Occipital lobe (tissue), 2 donors: ENCODE data around the gene NOL6. TPM values are rescaled to one million over a fixed set of nuclear protein-coding genes. Genes with fewer than 3 reads are reported as not detected.
"Not testable (repeated sequence)": the region's sequence is repeated elsewhere in the genome, so short reads cannot be mapped to it uniquely, and the experiment has no call there.

Source experiments
- DNase-seq: peaks from one replicate; lab custom pipeline; 2025; lab: John Stamatoyannopoulos, UW
- total RNA-seq: library from RNA; depleted of rRNA; stranded (reverse); fragments of >200 nt; gene quantifications from one replicate; pipeline ENCODE4 v1.2.3, GENCODE V29; 2014

Gene NOL6
- total RNA-seq, result 13.9 TPM

DNA sequence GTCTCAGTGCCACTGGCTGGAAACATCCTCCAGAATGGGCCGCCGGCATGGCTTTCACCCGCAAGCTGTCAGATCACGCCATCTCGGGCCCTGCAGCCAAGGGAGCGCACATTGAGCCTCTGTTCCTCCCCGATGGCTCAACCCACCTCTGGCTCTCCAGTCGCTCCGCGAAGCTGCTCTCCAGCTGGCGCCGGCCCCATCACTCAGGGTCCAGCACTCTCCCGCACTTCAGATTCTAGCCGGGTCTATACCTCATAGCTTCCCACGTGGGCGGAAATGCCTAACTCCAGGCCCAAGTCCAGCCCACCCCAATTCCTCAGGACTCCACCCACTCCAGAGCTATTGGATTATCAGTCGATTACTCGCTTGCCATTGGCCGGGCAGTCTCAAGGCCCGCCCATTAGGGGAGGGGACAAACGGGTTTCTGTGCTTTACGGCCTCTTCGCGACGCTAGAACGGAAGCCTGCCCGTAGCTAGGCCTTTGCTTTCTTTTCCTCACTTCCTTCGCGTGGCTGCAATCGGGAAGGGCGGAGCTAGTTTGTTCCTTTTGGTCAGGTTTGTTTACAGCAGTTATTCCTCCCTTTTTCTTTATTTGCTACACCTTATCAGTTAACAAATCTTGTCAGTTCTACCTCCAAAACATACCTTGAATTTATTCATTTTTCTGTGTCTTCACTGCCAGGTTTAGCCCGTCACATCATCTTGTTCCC lies at the start of gene NOL6:
TSS of gene NOL6 (minus strand) at position 282 of the 710 bp plus-strand sequence. CDS start at position 200, 82 bp downstream.
- peak; percentile 97 for DNase-seq

DNA sequence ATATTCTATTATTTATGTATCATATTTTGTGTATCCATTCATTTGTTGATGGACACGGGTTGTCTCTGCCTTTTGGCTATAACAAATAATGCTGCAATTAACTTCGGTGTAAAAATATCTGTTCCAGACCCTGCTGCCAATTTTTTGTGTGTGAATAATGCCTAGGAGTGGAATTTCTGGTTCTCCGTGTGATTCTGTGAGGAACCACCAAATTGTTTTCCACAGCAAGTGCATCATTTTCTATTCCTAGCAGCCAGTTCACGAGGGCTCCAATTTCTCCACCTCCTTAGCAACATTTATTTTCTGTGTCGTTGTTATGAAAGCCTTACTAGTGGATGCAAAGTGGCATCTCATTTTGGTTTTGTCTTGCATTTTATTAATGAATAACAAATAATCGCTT lies 48.1 kb upstream of the NOL6 start:
- DNase-seq, result not testable (repeated sequence)

DNA sequence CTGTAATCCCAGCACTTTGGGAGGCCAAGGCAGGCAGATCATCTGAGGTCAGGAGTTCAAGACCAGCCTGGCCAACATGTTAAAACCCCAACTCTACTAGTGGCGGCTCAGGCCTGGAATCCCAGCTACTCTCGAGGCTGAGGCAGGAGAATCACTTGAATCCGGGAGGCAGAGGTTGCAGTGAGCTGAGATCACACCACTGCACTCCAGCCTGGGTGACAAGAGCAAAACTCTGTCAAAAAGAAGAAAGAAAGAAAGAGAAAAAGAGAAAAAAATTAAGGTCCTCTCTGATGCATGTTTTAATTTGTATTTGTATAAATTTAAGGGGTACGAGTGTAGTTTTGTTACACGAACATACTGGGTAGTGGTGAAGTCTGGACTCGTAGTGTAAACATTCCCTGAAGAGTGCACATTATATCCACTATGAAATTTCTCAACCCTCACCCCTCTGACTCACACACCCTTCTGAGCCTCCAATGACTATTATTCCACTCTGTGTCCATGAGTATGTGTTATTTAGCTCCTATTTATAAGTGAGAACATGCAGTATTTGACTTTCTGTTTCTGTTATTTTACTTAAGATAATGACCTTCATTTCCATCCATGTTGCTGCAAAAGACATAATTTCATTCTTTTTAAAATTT lies 44.3 kb upstream of the NOL6 start:
- DNase-seq, result not testable (repeated sequence)

GRCh38 chr9:33517373-33517772 lies 43.6 kb upstream of the NOL6 start:
- DNase-seq, result no peak

DNA sequence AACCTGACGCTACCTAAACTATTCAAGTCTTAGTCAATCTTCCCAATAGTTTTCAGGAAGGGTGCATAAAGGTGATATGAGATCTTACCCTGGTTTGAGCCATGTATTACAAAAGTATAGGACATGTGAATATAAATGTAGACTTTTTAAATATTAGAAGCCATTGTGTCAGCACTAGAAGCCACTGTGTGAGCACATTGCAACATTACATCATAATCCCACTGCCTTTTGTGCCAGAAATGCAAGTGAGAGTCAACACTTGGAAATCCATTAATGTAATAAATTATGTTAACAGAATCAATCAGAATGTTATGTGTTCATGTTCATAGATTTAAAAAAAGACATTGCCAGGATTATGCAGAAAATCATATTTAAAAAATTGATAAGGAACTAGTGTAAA lies 42.7 kb upstream of the NOL6 start:
- DNase-seq, result not testable (repeated sequence)

DNA sequence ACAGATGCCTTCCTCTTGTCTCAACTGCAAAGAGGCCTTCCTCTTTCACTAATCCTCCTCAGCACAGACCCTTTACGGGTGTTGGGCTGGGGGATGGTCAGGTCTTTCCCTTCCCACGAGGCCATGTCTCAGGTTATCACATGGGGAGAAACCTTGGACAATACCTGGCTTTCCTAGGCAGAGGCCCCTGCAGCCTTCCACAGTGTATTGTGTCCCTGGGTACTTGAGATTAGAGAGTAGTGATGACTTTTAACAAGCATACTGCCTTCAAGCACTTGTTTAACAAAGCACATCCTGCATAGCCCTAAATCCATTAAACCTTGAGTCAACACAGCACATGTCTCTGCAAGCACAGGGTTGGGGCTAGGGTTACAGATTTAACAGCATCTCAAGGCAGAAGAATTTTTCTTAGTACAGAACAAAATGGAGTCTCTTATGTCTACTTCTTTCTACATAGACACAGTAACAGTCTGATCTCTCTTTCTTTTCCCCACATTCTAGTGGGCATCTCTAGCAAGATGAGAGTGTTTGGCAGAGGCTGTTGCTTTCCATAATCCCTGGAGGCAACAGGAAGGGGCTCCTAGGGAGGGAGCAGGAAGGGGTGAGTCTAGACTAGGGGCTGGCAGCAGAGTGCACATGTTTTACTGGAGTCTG lies 41.7 kb upstream of the NOL6 start:
- not testable (repeated sequence) for DNase-seq

DNA sequence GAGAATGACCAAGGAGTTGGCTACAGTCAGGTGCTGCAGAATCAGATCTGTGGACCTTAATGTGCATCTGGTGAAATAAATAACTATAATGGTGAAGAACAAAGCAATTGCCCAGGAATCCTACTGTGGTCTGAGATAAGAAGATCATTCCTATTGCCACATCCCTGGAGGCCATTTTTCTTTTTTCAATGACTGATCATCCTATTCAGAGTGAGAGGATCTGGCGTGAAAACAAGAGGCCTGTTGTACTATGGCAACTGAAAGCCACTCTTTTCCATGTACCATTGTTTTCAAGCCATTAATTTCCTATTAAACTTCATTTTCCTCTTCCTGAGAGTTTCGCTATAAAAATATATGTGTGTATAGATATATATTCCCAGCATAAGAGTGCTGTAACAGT lies 38.8 kb upstream of the NOL6 start:
- DNase-seq, result not testable (repeated sequence)

- not testable (repeated sequence) for DNase-seq
Observed at GRCh38 chr9:33511184-33511517, 37.4 kb upstream of the NOL6 start.

DNA sequence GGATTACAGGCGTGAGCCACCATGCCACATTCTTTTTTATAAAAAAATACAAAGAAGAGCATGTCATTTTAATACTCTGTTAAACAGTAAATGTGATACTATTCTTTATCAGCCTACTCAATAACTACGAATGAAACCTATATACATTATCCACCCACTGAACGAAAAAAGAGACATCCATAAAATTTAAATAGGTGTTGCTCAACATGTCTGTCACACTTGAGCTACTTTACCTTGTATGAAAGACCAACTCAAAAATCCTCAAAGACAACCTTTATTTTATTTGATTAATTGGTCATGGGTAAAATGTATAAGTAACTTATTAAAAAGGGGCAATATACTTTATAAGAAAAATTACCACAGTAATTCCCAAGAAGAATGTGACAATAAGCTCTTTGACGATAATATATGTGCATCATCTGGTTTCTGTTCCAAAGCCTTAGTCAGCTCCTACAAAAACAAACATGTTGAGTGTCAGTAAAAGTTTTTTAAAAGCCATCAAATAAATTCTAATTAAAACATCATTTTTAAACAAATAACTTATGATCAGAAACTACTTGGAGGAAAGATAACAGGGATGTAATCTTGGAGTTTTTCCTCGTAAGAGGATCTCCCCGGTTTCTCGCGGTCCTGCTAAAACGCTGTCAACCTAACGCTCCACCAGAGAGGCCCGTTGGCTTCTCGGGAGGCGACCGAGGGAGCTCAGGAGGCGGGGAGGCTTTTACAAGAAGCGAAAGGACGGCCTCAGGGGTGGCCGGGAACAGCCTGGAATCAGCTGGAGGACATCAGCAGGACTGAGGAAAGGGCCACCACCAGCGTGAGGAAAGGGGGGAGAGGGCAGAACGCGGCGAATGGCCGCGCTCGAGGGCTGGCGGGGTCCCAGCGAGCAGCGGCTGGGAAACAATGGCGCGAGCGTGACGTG lies 36.8 kb upstream of the NOL6 start:
- DNase-seq, result peak; percentile 50

DNA sequence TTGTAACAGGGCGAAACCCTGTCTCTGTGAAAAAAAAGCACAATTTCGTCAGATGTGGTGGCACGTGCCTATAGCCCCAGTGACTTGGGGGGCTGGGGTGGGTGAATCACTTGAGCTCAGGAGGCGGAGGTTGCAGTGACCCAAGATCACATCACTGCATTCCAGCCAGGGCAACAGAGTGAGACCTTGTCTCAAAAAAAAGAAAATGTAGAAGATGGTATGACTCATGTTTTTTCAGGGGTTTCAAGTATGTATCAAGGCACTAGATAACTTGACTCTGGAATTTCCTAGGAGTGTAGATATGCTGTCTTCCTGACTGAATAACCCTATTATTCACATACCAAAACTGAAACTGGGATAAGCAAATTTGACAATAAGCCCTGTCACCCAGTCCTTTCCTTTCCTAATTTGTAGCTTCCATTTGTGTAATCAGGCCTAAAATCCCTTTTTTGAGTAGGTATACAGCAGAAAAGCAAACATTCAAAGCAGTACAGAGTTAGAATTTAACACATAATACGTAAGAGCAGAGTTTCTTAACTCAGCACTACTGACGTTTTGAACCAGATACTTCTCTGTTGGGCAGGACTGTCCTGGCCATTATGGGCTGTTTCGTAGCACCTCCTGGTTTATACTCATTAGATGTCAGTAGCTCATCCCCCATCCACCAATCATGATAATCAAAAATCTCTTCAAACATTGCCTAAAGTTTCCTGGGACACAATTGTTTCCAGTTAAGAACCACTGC lies 33.1 kb upstream of the NOL6 start:
- DNase-seq, result no peak

GRCh38 chr9:33498387-33498786 lies 24.7 kb upstream of the NOL6 start:
- no peak for DNase-seq

DNA sequence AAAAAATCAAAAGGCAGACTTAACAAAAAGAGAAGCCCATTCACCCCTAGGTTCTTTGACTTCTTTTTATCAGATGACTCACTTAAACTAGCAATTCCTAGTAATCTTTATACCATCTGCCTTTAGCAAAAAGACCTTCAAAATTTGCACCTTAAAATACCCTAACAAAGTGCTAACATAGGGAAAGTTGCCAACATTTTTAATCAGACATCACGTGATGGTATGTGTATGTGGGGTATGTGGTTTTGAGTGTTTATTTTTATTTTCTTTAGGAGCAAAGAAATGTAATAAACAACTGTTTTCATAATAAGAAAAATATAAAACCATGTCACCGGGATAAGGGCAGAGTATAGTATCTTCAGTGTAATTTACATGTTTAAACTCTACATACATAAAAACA lies 20.1 kb upstream of the NOL6 start:
- not testable (repeated sequence) for DNase-seq

DNA sequence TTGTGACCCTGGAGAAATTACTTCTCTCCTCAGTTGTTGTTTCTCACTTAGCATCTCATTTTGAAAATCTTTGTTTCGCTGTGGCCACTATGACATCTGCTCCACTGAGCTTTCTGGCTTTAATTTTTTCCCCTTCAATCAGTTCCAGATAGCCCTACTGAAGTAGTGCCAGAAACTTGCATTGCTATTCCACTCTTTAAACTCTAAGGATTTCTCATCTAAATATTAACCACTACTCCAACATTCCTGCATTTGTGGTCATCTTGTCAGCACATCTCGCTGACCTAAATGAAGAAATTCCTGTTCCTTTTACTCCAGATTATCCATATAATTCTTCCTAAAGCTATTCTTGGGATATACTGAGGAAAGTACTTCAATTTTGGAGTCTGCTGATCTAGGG lies 15.3 kb upstream of the NOL6 start:
- DNase-seq, result no peak

DNA sequence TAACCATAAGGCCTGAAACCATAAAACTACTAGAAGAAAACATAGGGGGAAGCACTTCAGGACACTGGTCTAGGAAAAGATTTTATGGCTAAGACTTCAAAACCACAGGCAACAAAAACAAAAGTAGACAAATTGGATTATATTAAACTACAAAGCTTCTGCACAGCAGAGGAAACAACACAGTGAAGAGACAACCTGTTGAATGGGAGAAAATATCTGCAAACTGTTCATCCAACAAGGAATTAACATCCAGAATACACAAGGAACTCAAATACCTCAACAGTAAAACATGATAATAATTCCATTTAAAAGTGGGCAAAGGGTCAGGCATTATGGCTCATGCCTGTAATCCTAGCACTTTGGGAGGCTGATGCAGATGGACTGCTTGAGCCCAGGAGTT lies 11.6 kb upstream of the NOL6 start:
- not testable (repeated sequence) for DNase-seq

GRCh38 chr9:33480976-33481375 lies 7.3 kb upstream of the NOL6 start:
- no peak for DNase-seq

DNA sequence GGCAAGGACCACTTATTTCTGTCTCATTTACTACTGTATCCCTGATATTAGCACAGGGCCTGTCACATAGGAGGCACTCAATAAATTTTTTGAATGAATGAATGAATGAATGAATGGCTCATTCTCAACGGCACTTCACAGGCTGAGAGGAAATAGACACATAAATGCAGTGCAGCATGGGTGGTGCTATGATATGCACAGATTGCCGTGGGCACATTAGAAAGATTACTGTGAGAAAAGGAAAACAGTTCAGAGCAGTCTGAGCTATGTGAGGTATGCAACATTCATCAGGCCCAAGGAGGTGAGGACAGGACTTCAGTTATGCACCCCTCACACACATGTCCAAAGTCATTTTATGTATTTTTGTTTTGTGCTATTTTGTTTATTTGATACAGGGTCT lies 6.4 kb upstream of the NOL6 start:
- no peak for DNase-seq

- DNase-seq, result no peak
Observed at GRCh38 chr9:33476503-33476902, 2.8 kb upstream of the NOL6 start.

- DNase-seq, result no peak
Observed at GRCh38 chr9:33475357-33475756, 1.6 kb upstream of the NOL6 start.

DNA sequence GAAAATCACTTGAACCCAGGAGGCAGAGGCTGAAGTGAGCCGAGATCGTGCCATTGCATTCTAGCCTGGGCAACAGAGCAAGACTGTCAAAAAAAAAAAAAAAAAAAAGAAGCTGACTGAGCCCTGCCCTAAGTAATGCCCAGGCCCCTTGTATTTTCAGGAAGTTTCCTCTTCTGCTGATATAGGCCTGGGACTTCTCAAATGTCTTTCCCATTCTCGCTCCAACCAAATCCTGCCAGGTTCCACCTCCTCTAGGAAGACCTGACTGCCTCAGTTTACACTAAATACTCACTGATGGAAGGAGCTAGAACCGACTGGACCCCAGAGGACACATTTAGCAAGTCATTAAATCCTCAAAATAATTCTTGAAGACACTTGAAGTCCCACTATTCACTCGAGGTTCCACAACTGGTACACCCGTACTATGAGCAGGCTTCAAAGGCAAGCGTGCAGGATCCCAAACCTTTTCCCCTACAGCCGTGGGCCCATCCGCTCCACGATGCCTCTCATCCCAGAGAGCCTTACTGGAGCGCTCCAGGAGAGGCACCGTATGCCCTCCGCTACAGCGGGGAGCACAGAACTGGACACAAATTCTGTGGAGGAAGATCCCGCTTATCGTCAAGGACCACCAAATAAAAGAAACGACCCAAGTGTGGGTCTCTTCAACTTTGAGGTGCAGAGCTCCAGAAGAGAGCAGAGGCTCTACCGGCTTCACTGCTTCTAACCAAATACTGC lies 676 bp downstream of the NOL6 start:
- DNase-seq, result no peak

DNA sequence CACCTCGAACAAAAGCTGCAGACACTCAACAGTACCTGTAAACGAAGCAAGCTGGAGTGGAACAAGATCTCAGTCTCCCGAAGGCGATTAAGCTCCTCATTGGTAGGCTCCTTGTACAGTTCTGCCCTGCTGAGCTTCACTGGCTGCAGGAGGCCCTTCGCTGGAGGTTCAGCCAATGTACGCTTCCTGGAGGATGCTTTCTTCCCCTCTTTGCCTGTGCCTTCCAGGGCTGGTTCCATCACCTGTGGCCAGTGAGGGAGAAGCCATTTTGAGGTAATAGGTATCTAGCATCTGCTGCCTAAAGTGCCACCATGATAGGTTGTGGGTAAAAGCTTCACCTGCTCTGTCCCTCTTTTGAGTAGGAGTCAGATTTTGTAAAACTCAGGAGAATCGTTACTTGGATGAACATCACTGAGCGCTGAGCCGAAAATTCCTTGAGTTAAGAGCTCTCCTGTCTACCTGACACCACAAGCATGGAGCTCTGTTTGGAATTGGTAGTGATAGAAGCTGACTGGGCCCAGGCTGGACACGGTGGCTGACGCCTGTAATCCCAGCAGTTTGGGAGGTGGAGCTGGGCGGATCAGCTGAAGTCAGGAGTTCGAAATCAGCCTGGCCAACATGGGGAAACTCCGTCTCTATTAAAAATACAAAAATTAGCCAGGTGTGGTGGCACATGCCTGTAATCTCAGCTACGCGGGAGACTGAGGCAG lies 1.4 kb downstream of the NOL6 start:
- DNase-seq, result no peak
